COLO829 (cell line): ENCODE measurements around the gene HSD3B1.
"Not testable (repeated sequence)": the region's sequence is repeated elsewhere in the genome, so short reads cannot be mapped to it uniquely, and the experiment has no call there.

ENCODE experiments used
- DNase-seq: peaks from one replicate; pipeline ENCODE4 v3.0.0; 2012; ENCODE audit warnings: low spot score

Gene HSD3B1

GRCh38 chr1:119490925-119491324 lies 16.1 kb upstream of the HSD3B1 start:
- DNase-seq: no peak

GRCh38 chr1:119492763-119493162 lies 14.2 kb upstream of the HSD3B1 start:
- DNase-seq: no peak

GRCh38 chr1:119504831-119505230 lies 2.2 kb upstream of the HSD3B1 start:
- no peak for DNase-seq

- DNase-seq: no peak
Measured at GRCh38 chr1:119510046-119510445, 3.0 kb downstream of the HSD3B1 start.

- no peak for DNase-seq
Measured at GRCh38 chr1:119515221-119515620, 8.2 kb downstream of the HSD3B1 start.

GRCh38 chr1:119516247-119516646 lies 9.2 kb downstream of the HSD3B1 start:
- no peak for DNase-seq

- no peak for DNase-seq
Measured at GRCh38 chr1:119516680-119517079, 9.7 kb downstream of the HSD3B1 start.

GRCh38 chr1:119517667-119518066 lies 10.7 kb downstream of the HSD3B1 start:
- DNase-seq: not testable (repeated sequence)

GRCh38 chr1:119531606-119532323 lies 24.8 kb downstream of the HSD3B1 start:
- no peak for DNase-seq

GRCh38 chr1:119532324-119532910 lies 25.4 kb downstream of the HSD3B1 start:
- DNase-seq: no peak

- DNase-seq: no peak
Measured at GRCh38 chr1:119535381-119535780, 28.4 kb downstream of the HSD3B1 start.

GRCh38 chr1:119537966-119538365 lies 31.0 kb downstream of the HSD3B1 start:
- DNase-seq: no peak

- DNase-seq: no peak
Measured at GRCh38 chr1:119539636-119540035, 32.6 kb downstream of the HSD3B1 start.

GRCh38 chr1:119541389-119541788 lies 34.4 kb downstream of the HSD3B1 start:
- DNase-seq: no peak

- no peak for DNase-seq
Measured at GRCh38 chr1:119542492-119542946, 35.5 kb downstream of the HSD3B1 start.

- DNase-seq: no peak
Measured at GRCh38 chr1:119544165-119544762, 37.3 kb downstream of the HSD3B1 start.

GRCh38 chr1:119546641-119547040 lies 39.6 kb downstream of the HSD3B1 start:
- DNase-seq: no peak

- DNase-seq: no peak
Measured at GRCh38 chr1:119547306-119547705, 40.3 kb downstream of the HSD3B1 start.

GRCh38 chr1:119547805-119548204 lies 40.8 kb downstream of the HSD3B1 start:
- DNase-seq: no peak

GRCh38 chr1:119549719-119550132 lies 42.7 kb downstream of the HSD3B1 start:
- no peak for DNase-seq

- DNase-seq: no peak
Measured at GRCh38 chr1:119550381-119550780, 43.4 kb downstream of the HSD3B1 start.

- no peak for DNase-seq
Measured at GRCh38 chr1:119551218-119551617, 44.2 kb downstream of the HSD3B1 start.

- not testable (repeated sequence) for DNase-seq
Measured at GRCh38 chr1:119552656-119553055, 45.6 kb downstream of the HSD3B1 start.
